HepG2 (cell line): ENCODE data around the gene MAP3K21. TPM values are rescaled to one million over a fixed set of nuclear protein-coding genes. Genes with fewer than 3 reads are reported as not detected.

ENCODE experiments used
- ATAC-seq: fragments of 200-7000 bp; cut with Tn5 transposase; 3 replicates; pipeline ENCODE4 v1.9.1; 2020; ENCODE audit warnings: mild to moderate bottlenecking, moderate library complexity
- BruUV-seq: library from RNA; stranded (reverse); fragments of 400-500 nt; replicated peaks from 2 replicates; lab custom pipeline; 2021; lab: Mats Ljungman, UMichigan
- CTCF ChIA-PET: fragments of 300-600 bp; formaldehyde crosslinking; extraction: SDS; loops from one replicate; lab custom pipeline; 2021; ENCODE audit warnings: low total read pairs, inconsistent platforms, low intra/inter-chr PET ratio; lab: Yijun Ruan, JAX
- POLR2A ChIA-PET: fragments of 350-600 bp; sonication (Branson Sonifier 250); formaldehyde crosslinking; loops from one replicate; lab custom pipeline; 2020; ENCODE audit warnings: antibody characterized with exemption, inconsistent platforms; lab: Yijun Ruan, JAX
- DNase-seq: peaks from one replicate; pipeline ENCODE4 v3.0.0-alpha.2; 2015; ENCODE audit warnings: low spot score
- FAIRE-seq: peaks from 3 replicates; lab custom pipeline; 2011; peaks lifted over from hg19 to GRCh38; lab: Jason Lieb, UNC
- H2AFZ ChIP-seq: one replicate; pipeline ENCODE4 v1.6.1; 2011; ENCODE audit warnings: low read length, inconsistent platforms
- H3K27ac ChIP-seq: fragments of 300-600 bp; 3 replicates; pipeline ENCODE4 v1.8.0; 2011; ENCODE audit warnings: mixed run types, mild to moderate bottlenecking, mixed read lengths, low read length, inconsistent platforms; ENCODE audit not compliant: insufficient read depth; ENCODE audit errors: extremely low read length
- H3K27me3 ChIP-seq, 2 experiments: fragments of 200-600 bp in 1 of 2; 2 replicates in 1 of 2; 3 replicates in 1 of 2; pipeline versions ENCODE4 v1.6.0 to v1.8.0; 2011; ENCODE audit warnings: low read length in 2 of 2, mild to moderate bottlenecking in 2 of 2, moderate library complexity in 2 of 2, inconsistent platforms in 1 of 2; ENCODE audit not compliant: insufficient read depth in 2 of 2, control insufficient read depth in 1 of 2
- H3K36me3 ChIP-seq, 2 experiments: fragments of 200-600 bp in 1 of 2; replicated peaks in 1 of 2; 2 replicates in 1 of 2; 3 replicates in 1 of 2; pipeline versions ENCODE4 v1.5.1 to v1.8.0; 2011; ENCODE audit warnings: low read length in 2 of 2, inconsistent platforms in 1 of 2; ENCODE audit not compliant: insufficient read depth in 2 of 2, control insufficient read depth in 1 of 2
- H3K4me1 ChIP-seq: 2 replicates; pipeline ENCODE4 v1.5.1; 2012; ENCODE audit warnings: low read length, inconsistent platforms; ENCODE audit not compliant: insufficient read depth
- H3K4me2 ChIP-seq: 2 replicates; pipeline ENCODE4 v1.6.0; 2011; ENCODE audit warnings: low read depth, low read length, inconsistent platforms
- H3K4me3 ChIP-seq, 3 experiments: fragments of 200-600 bp in 1 of 3; sonication (generic), shearing (Covaris generic) in 1 of 3; replicated peaks in 1 of 3; 2 replicates each; pipeline ENCODE4 v1.5.1; 2011 to 2016; ENCODE audit warnings: low read length in 3 of 3, inconsistent platforms in 2 of 3, low read depth in 2 of 3, mild to moderate bottlenecking in 2 of 3, control low read depth in 1 of 3, mixed read lengths in 1 of 3; ENCODE audit not compliant: insufficient read depth in 1 of 3
- H3K79me2 ChIP-seq: one replicate; pipeline ENCODE4 v1.6.1; 2011; ENCODE audit warnings: low read length, inconsistent platforms; ENCODE audit not compliant: insufficient read depth
- H3K9ac ChIP-seq: 2 replicates; pipeline ENCODE4 v1.6.0; 2011; ENCODE audit warnings: mild to moderate bottlenecking, low read depth, low read length, inconsistent platforms; ENCODE audit not compliant: insufficient read depth
- H3K9me3 ChIP-seq: 2 replicates; pipeline ENCODE4 v1.5.1; 2012; ENCODE audit warnings: mild to moderate bottlenecking, low read length
- H4K20me1 ChIP-seq: 2 replicates; pipeline ENCODE4 v1.6.0; 2011; ENCODE audit warnings: inconsistent platforms, mild to moderate bottlenecking, low read length, moderate library complexity; ENCODE audit not compliant: insufficient read depth
- FIP1L1 ChIP-seq: fragments of 200-400 bp; formaldehyde crosslinking; IDR thresholded peaks from 2 replicates; pipeline ENCODE4 v1.6.1; 2018; ENCODE audit warnings: low read depth, mild to moderate bottlenecking, low read length, moderate library complexity, borderline replicate concordance; ENCODE audit not compliant: insufficient read depth
- HOXA7 ChIP-seq: sonication (generic); formaldehyde crosslinking; IDR thresholded peaks from 2 replicates; pipeline ENCODE4 v1.8.1; 2022; ENCODE audit warnings: mild to moderate bottlenecking, missing genetic modification reagents, moderate library complexity
- KLF13 ChIP-seq: sonication (generic); formaldehyde crosslinking; IDR thresholded peaks from 2 replicates; pipeline ENCODE4 v1.4.0; 2020; ENCODE audit warnings: mild to moderate bottlenecking, missing genetic modification reagents
- PITX1 ChIP-seq: sonication (generic); formaldehyde crosslinking; IDR thresholded peaks from 2 replicates; pipeline ENCODE4 v1.5.1; 2020; ENCODE audit warnings: mild to moderate bottlenecking, missing genetic modification reagents
- PLRG1 ChIP-seq: fragments of 450-650 bp; conservative IDR thresholded peaks from 2 replicates; pipeline ENCODE4 v1.6.1; 2016
- PRMT3 ChIP-seq: sonication (generic); formaldehyde crosslinking; IDR thresholded peaks from 2 replicates; pipeline ENCODE4 v1.8.1; 2022; ENCODE audit warnings: low read depth, mild to moderate bottlenecking, moderate library complexity, missing genetic modification reagents, borderline replicate concordance
- TERF1 ChIP-seq: sonication (generic); formaldehyde crosslinking; IDR thresholded peaks from 2 replicates; pipeline ENCODE4 v1.8.0; 2022; ENCODE audit warnings: mild to moderate bottlenecking, missing genetic modification reagents, moderate library complexity
- TFE3 ChIP-seq: IDR thresholded peaks from 2 replicates; pipeline ENCODE4 v1.6.1; 2016
- ZNF556 ChIP-seq: sonication (generic); formaldehyde crosslinking; IDR thresholded peaks from 2 replicates; pipeline ENCODE4 v1.4.0; 2020; ENCODE audit warnings: mild to moderate bottlenecking, missing genetic modification reagents, borderline replicate concordance
- ZNF775 ChIP-seq: sonication (generic); formaldehyde crosslinking; IDR thresholded peaks from 2 replicates; pipeline ENCODE4 v1.4.0; 2020; ENCODE audit warnings: missing genetic modification reagents, mild to moderate bottlenecking, moderate library complexity, borderline replicate concordance
- WGBS: methylation state at CpG from one replicate; pipeline ENCODE4 v1.1.6; 2017; ENCODE audit warnings: low lambda C conversion rate; 5-methylcytosine and 5-hydroxymethylcytosine counted together
- in situ Hi-C: cut with HindIII; loops from 2 replicates; pipeline ENCODE4 v1.10.0; 2017; ENCODE audit warnings: low pct_unique_long_range_greater_than_20kb; ENCODE audit not compliant: extremely low pct_ligation_motif_present
- intact Hi-C: fragments of 100-400 bp; cut with micrococcal nuclease; formaldehyde crosslinking; loops from one replicate; pipeline ENCODE4 v1.10.0; 2022; ENCODE audit not compliant: unreplicated experiment
- polyA plus RNA-seq, 8 experiments: library from polyadenylated mRNA; depleted of rRNA in 3 of 8; stranded (reverse) in 7 of 8; unstranded in 1 of 8; fragments of >200 nt; fragmentation: Illumina TruSeq in 4 of 8; extraction: Trizol in 4 of 8; gene quantifications; 2 replicates each; pipeline versions ENCODE4 v1.2.1 to v1.2.3, GENCODE V29; 2011 to 2016; ENCODE audit warnings: low read depth in 4 of 8, missing spikeins in 1 of 8, mixed read lengths in 1 of 8; ENCODE audit not compliant: insufficient read depth in 1 of 8
- total RNA-seq, 5 experiments: library from RNA; depleted of rRNA; stranded (reverse); fragments of >200 nt; fragmentation: Illumina TruSeq; extraction: Trizol; gene quantifications; 2 replicates each; pipeline ENCODE4 v1.2.3, GENCODE V29; 2016; ENCODE audit warnings: low read depth in 1 of 5

The MAP3K21 gene
- total and polyA plus RNA-seq, 2 of the 13 experiments (the other 11 are each of a cell fraction or from before 2014, with no cell fraction given) = not detected

GRCh38 chr1:233387585-233387984 is 60.1 kb downstream of the MAP3K21 start (continued):
- TF ChIP-seq ZNF556 (CRISPR knock-in tag) = no peak
- TF ChIP-seq KLF13 (CRISPR knock-in tag) = no peak
- no peak for TF ChIP-seq HOXA7 (CRISPR knock-in tag)
- TF ChIP-seq TERF1 (CRISPR knock-in tag) = no peak
- TF ChIP-seq PLRG1 = no peak
- TF ChIP-seq, all 625 proteins: peak for 0

- H3K4me3 ChIP-seq = no peak overlapping the region
- no peaks in the 10 kb centered on the region for H4K20me1 ChIP-seq
- 0% methylated on average over 1 of the region's 1 CpG for WGBS
- no peaks in the 10 kb centered on the region for H3K9me3 ChIP-seq
- no TSS peak for BruUV-seq
- H3K27me3 ChIP-seq = no peaks in the 10 kb centered on the region
- CTCF ChIA-PET = no interaction called here
- H3K4me2 ChIP-seq = no peak overlapping the region
- no peaks in the 10 kb centered on the region for H3K4me1 ChIP-seq
- DNase-seq (no peak), ATAC-seq (no peak), FAIRE-seq (no peak)
- POLR2A ChIA-PET = no interaction called here
- no peak overlapping the region for H3K27ac ChIP-seq
- H3K36me3 ChIP-seq = no peaks in the 10 kb centered on the region
- in situ Hi-C loops (no loop called here), intact Hi-C loops (no loop called here)
- no peaks in the 10 kb centered on the region for H3K79me2 ChIP-seq
- H2AFZ ChIP-seq = no peak overlapping the region
- no peak overlapping the region for H3K9ac ChIP-seq
- TF ChIP-seq PITX1 (no peak), TFE3 (CRISPR knock-in tag) (no peak), FIP1L1 (no peak), ZNF775 (no peak), PRMT3 (CRISPR knock-in tag) (no peak)
- TF ChIP-seq, all 625 proteins: peak for 0
Observed at GRCh38 chr1:233389169-233389568, 61.6 kb downstream of the MAP3K21 start.
